GM12878 (cell line): ENCODE results near the gene ABI1. TPM values are rescaled to one million over a fixed set of nuclear protein-coding genes. Genes with fewer than 3 reads are reported as not detected.
A peak's percentile ranks its signal among the peaks of the same experiment; 100 is the strongest.
"Not testable (repeated sequence)": the region's sequence is repeated elsewhere in the genome, so short reads cannot be mapped to it uniquely, and the experiment has no call there.

ENCODE experiments used
- ATAC-seq: fragments of 200-7000 bp; cut with Tn5 transposase; 3 replicates; pipeline ENCODE4 v1.9.1; 2020; ENCODE audit warnings: mild to moderate bottlenecking, moderate library complexity
- BruUV-seq: library from RNA; stranded (reverse); fragments of 400-500 nt; replicated peaks from 2 replicates; lab custom pipeline; 2021; lab: Mats Ljungman, UMichigan
- CTCF ChIA-PET: fragments of 300-600 bp; sonication (Branson Sonifier 250); formaldehyde crosslinking; extraction: SDS; loops from one replicate; lab custom pipeline; 2021; ENCODE audit warnings: inconsistent platforms; lab: Yijun Ruan, JAX
- POLR2A ChIA-PET: fragments of 350-600 bp; formaldehyde crosslinking; extraction: SDS; loops from one replicate; lab custom pipeline; 2021; ENCODE audit warnings: inconsistent platforms; lab: Charles Lee
- RAD21 ChIA-PET: fragments of 300-600 bp; sonication (Branson Sonifier 250); formaldehyde crosslinking; loops from one replicate; lab custom pipeline; 2023; ENCODE audit warnings: antibody characterized with exemption; ENCODE audit not compliant: unreplicated experiment; lab: Charles Lee
- SMC1A ChIA-PET: fragments of 300-600 bp; sonication (Branson Sonifier 250); formaldehyde crosslinking; loops from one replicate; lab custom pipeline; 2023; ENCODE audit not compliant: unreplicated experiment, uncharacterized antibody; lab: Charles Lee
- DNase-seq: peaks from one replicate; pipeline ENCODE4 v3.0.0-alpha.2; 2011; ENCODE audit warnings: low read depth, low spot score
- FAIRE-seq: peaks from 3 replicates; lab custom pipeline; 2011; peaks lifted over from hg19 to GRCh38; lab: Jason Lieb, UNC
- H2AFZ ChIP-seq: 2 replicates; pipeline ENCODE4 v1.6.0; 2011; ENCODE audit warnings: low read depth, low read length, control low read depth; ENCODE audit not compliant: control insufficient read depth
- H3K27ac ChIP-seq: 2 replicates; pipeline ENCODE4 v1.5.1; 2011; ENCODE audit warnings: control low read depth; ENCODE audit not compliant: control insufficient read depth, insufficient read depth
- H3K27me3 ChIP-seq, 2 experiments: replicated peaks in 1 of 2; 2 replicates each; pipeline versions ENCODE4 v1.6.0 to v1.6.1; 2011; ENCODE audit warnings: low read length in 1 of 2; ENCODE audit not compliant: control insufficient read depth in 2 of 2, insufficient read depth in 2 of 2
- H3K36me3 ChIP-seq, 2 experiments: 2 replicates each; pipeline ENCODE4 v1.5.1; 2011; ENCODE audit warnings: low read length in 1 of 2; ENCODE audit not compliant: control insufficient read depth in 2 of 2, insufficient read depth in 2 of 2
- H3K4me1 ChIP-seq: 2 replicates; pipeline ENCODE4 v1.6.1; 2011; ENCODE audit warnings: mild to moderate bottlenecking, low read length, moderate library complexity, mixed read lengths; ENCODE audit not compliant: control insufficient read depth, insufficient read depth
- H3K4me2 ChIP-seq: 2 replicates; pipeline ENCODE4 v1.6.0; 2011; ENCODE audit warnings: control low read depth; ENCODE audit not compliant: control insufficient read depth, insufficient read depth
- H3K4me3 ChIP-seq: fragments of 200-600 bp; sonication (generic); 2 replicates; pipeline ENCODE4 v1.5.1; 2016
- H3K79me2 ChIP-seq: 2 replicates; pipeline ENCODE4 v1.6.0; 2011; ENCODE audit warnings: low read length; ENCODE audit not compliant: control insufficient read depth, insufficient read depth
- H3K9ac ChIP-seq: 2 replicates; pipeline ENCODE4 v1.8.0; 2011; ENCODE audit warnings: low read length, control low read depth, mixed read lengths; ENCODE audit not compliant: control insufficient read depth, insufficient read depth
- H3K9me3 ChIP-seq: replicated peaks from 3 replicates; pipeline ENCODE4 v1.5.1; 2011; ENCODE audit warnings: mild to moderate bottlenecking, low read length; ENCODE audit not compliant: control insufficient read depth, insufficient read depth
- H4K20me1 ChIP-seq: 2 replicates; pipeline ENCODE4 v1.6.0; 2011; ENCODE audit not compliant: control insufficient read depth, insufficient read depth
- CREM ChIP-seq: IDR thresholded peaks from 2 replicates; pipeline ENCODE4 v1.6.1; 2014; ENCODE audit warnings: antibody characterized with exemption, low read depth
- CTCF ChIP-seq, 3 experiments: IDR thresholded peaks in 2 of 3; conservative IDR thresholded peaks in 1 of 3; 2 replicates each; pipeline ENCODE4 v1.5.1; 2011; ENCODE audit warnings: low read depth in 3 of 3, low read length in 3 of 3, mild to moderate bottlenecking in 3 of 3, control low read depth in 2 of 3, moderate library complexity in 2 of 3, inconsistent platforms in 1 of 3, mixed read lengths in 1 of 3; ENCODE audit not compliant: control insufficient read depth in 2 of 3, insufficient read depth in 1 of 3; ENCODE audit errors: extremely low read depth in 1 of 3
- HDAC6 ChIP-seq: fragments of 200-600 bp; sonication (generic); IDR thresholded peaks from one replicate; pipeline ENCODE4 v1.8.0; 2017; ENCODE audit warnings: antibody characterized with exemption; ENCODE audit not compliant: unreplicated experiment
- LARP7 ChIP-seq: fragments of 450-650 bp; IDR thresholded peaks from 2 replicates; pipeline ENCODE4 v1.6.1; 2017; ENCODE audit warnings: mild to moderate bottlenecking
- NKRF ChIP-seq: fragments of 450-650 bp; conservative IDR thresholded peaks from 2 replicates; pipeline ENCODE4 v1.6.1; 2017; ENCODE audit warnings: mild to moderate bottlenecking, moderate library complexity
- POLR2AphosphoS5 ChIP-seq: IDR thresholded peaks from 2 replicates; pipeline ENCODE4 v1.6.1; 2011; ENCODE audit warnings: mild to moderate bottlenecking, low read length, inconsistent platforms
- RCOR1 ChIP-seq: conservative IDR thresholded peaks from 2 replicates; pipeline ENCODE4 v1.6.1; 2012; ENCODE audit warnings: low read depth, low read length, improper control_type of control experiment
- ZBED1 ChIP-seq: IDR thresholded peaks from 2 replicates; pipeline ENCODE4 v1.6.1; 2016; ENCODE audit warnings: borderline replicate concordance
- ZNF24 ChIP-seq: fragments of 450-650 bp; IDR thresholded peaks from 2 replicates; pipeline ENCODE4 v1.6.1; 2017; ENCODE audit warnings: antibody characterized with exemption, mild to moderate bottlenecking
- ZNF274 ChIP-seq: IDR thresholded peaks from one replicate; pipeline ENCODE4 v1.8.0; 2011; ENCODE audit not compliant: insufficient read length, insufficient read depth
- WGBS: methylation state at CpG from one replicate; pipeline ENCODE4 v1.1.6; 2016; ENCODE audit warnings: low lambda C conversion rate; ENCODE audit not compliant: insufficient replicate concordance, insufficient coverage; ENCODE audit errors: missing lambda C conversion rate; 5-methylcytosine and 5-hydroxymethylcytosine counted together
- in situ Hi-C: fragments of 300-500 bp; cut with MboI; formaldehyde crosslinking; loops from 9 replicates; pipeline ENCODE4 v1.14.3; 2018; ENCODE audit warnings: mixed read lengths
- intact Hi-C: fragments of 100-400 bp; cut with micrococcal nuclease; formaldehyde crosslinking; loops from one replicate; pipeline ENCODE4 v1.14.2; 2022; ENCODE audit not compliant: unreplicated experiment
- polyA plus RNA-seq, 11 experiments: library from polyadenylated mRNA; depleted of rRNA in 4 of 11; unstranded in 6 of 11; stranded (reverse) in 5 of 11; fragments of >200 nt; fragmentation: Nextera tagmentation in 4 of 11; fragmentation: Illumina TruSeq in 1 of 11; extraction: Ambion mirVana in 4 of 11; extraction: Trizol in 1 of 11; gene quantifications; 1 replicate in 1 of 11; 2 replicates in 10 of 11; pipeline versions ENCODE4 v1.2.1 to v1.2.3, GENCODE V29; 2011 to 2016; ENCODE audit warnings: inconsistent platforms in 2 of 11, missing spikeins in 2 of 11, low read depth in 1 of 11
- total RNA-seq, 4 experiments: library from RNA; depleted of rRNA in 3 of 4; stranded (reverse); fragments of >200 nt in 3 of 4; fragmentation: Illumina TruSeq in 1 of 4; extraction: Trizol in 1 of 4; gene quantifications; 2 replicates each; pipeline versions ENCODE4 v1.2.1 to v1.2.3, GENCODE V29; 2013 to 2021

Gene ABI1
- total and polyA plus RNA-seq, 10 of the 15 experiments (the other 5 are each of a cell fraction or from before 2014, with no cell fraction given) = 31.2 to 73.2 (median 50.7) TPM

GRCh38 chr10:26860443-26861204, at the start of gene ABI1 (continued):
- TF ChIP-seq NKRF (peak; percentile 62; the same call in 1 of the 2 replicates), HDAC6 (no peak), CTCF (IDR thresholded peaks at IDR 0.05 in 2 of 3, conservative IDR thresholded peaks at IDR 0.05 in 1 of 3; ENCODE audit: control insufficient read depth in 2 of 3, extremely low read depth in 1 of 3, insufficient read depth in 1 of 3, low read depth in 3 of 3, low read length in 3 of 3) (no peak), POLR2AphosphoS5 (peak; percentile 95), CREM (peak; percentile 69), RCOR1 (peak; percentile 77; the same call in 1 of the 2 replicates), ZBED1 (peak; percentile 40; the same call in 1 of the 2 replicates), LARP7 (peak; percentile 80; the same call in 1 of the 2 replicates), ZNF24 (no peak)

- 50% methylated on average over 2 of the region's 2 CpGs for WGBS
- Histone ChIP-seq H3K27me3 (no peaks in the 10 kb centered on the region), H3K9me3 (no peaks in the 10 kb centered on the region), H3K27ac (no peak overlapping the region), H3K79me2 (no peaks in the 10 kb centered on the region), H2AFZ (no peak overlapping the region), H3K4me2 (no peak overlapping the region), H3K36me3 (no peaks in the 10 kb centered on the region), H3K4me1 (no peaks in the 10 kb centered on the region), H4K20me1 (no peaks in the 10 kb centered on the region), H3K9ac (no peak overlapping the region), H3K4me3 (no peak overlapping the region)
- no TSS peak for BruUV-seq
- in situ Hi-C loops = no loop called here
- POLR2A ChIA-PET = no interaction called here
- no peak for DNase-seq
- SMC1A ChIA-PET = no interaction called here
- TF ChIP-seq ZNF274 = no peak
- intact Hi-C loops = no loop called here
- no peak for FAIRE-seq
- RAD21 ChIA-PET = no interaction called here
- ATAC-seq = no peak
- CTCF ChIA-PET = no interaction called here
Observed at GRCh38 chr10:26909753-26910152, 49.0 kb upstream of the ABI1 start.

GRCh38 chr10:26905253-26905781, 44.6 kb upstream of the ABI1 start:
- WGBS = 76% methylated on average over 26 of the region's 26 CpGs
- H3K9ac ChIP-seq, H3K36me3 ChIP-seq, H3K4me1 ChIP-seq, POLR2A ChIA-PET, SMC1A ChIA-PET, DNase-seq, FAIRE-seq, H3K4me3 ChIP-seq, H3K9me3 ChIP-seq, RAD21 ChIA-PET, intact Hi-C loops, in situ Hi-C loops, ATAC-seq, H3K27ac ChIP-seq, H3K4me2 ChIP-seq, CTCF ChIA-PET, H4K20me1 ChIP-seq, BruUV-seq, H3K79me2 ChIP-seq, H2AFZ ChIP-seq, H3K27me3 ChIP-seq: not testable (repeated sequence)
